ENCODE results near the gene KCNN1.
"Not testable (repeated sequence)": the region's sequence is repeated elsewhere in the genome, so short reads cannot be mapped to it uniquely, and the experiment has no call there.

Gene KCNN1

GRCh38 chr19:17966550-17967256, at the start of gene KCNN1:
TSS of gene KCNN1 (plus strand) at chr19:17967107. CDS start at chr19:17973889, 6,782 bp downstream.
- no peak for DNase-seq (ENCODE audit: low read depth)

GRCh38 chr19:17918151-17918550, 48.8 kb upstream of the KCNN1 start:
- not testable (repeated sequence) for DNase-seq (ENCODE audit: low read depth)

- DNase-seq (ENCODE audit: low read depth) = not testable (repeated sequence)
Measured at GRCh38 chr19:17919122-17919521, 47.8 kb upstream of the KCNN1 start.

DNA sequence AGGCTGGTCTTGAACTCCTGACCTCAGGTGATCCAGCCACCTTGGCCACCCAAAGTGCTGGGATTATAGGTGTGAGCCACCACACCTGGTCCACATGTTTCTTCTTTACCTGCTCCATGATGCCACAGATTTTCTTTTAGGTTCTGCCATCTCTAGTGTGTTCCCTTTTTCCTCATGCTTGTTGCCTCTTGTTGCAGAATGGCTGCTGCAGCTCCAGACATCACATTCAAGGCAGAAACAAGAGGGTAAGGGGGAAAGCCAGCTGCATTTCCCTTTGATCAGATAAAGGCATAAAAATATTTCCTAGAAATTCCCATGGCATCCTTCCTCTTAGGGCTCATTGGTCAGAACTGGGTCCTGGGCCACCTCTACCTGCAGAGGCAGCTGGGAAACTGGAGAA, 46.4 kb upstream of the KCNN1 start:
- DNase-seq (ENCODE audit: low read depth) = no peak

DNA sequence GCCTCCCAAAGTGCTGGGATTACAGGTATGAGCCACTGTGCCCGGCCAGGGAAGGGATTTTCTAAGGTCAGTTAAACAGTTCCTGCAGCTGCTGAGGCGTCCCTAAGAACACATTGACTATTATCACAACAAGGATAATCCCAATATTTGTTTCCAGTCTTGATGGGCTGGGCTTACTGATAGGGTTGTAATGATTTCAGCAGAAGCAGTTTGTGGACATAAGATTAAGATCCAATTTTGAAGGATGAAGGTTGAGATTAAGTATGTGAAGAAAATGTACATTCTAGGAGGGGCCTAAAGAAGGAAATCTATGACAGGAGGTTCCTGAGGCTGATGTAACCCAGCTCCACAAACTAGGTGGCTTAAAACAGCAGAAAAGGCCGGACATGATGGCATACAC, 44.8 kb upstream of the KCNN1 start:
- no peak for DNase-seq (ENCODE audit: low read depth)

GRCh38 chr19:17926044-17926443, 40.9 kb upstream of the KCNN1 start:
- no peak for DNase-seq (ENCODE audit: low read depth)

- DNase-seq (ENCODE audit: low read depth) = no peak
Measured at GRCh38 chr19:17929056-17929455, 37.9 kb upstream of the KCNN1 start.

- peak; percentile 8 for DNase-seq (ENCODE audit: low read depth)
Measured at GRCh38 chr19:17931532-17932191, 35.2 kb upstream of the KCNN1 start.

DNA sequence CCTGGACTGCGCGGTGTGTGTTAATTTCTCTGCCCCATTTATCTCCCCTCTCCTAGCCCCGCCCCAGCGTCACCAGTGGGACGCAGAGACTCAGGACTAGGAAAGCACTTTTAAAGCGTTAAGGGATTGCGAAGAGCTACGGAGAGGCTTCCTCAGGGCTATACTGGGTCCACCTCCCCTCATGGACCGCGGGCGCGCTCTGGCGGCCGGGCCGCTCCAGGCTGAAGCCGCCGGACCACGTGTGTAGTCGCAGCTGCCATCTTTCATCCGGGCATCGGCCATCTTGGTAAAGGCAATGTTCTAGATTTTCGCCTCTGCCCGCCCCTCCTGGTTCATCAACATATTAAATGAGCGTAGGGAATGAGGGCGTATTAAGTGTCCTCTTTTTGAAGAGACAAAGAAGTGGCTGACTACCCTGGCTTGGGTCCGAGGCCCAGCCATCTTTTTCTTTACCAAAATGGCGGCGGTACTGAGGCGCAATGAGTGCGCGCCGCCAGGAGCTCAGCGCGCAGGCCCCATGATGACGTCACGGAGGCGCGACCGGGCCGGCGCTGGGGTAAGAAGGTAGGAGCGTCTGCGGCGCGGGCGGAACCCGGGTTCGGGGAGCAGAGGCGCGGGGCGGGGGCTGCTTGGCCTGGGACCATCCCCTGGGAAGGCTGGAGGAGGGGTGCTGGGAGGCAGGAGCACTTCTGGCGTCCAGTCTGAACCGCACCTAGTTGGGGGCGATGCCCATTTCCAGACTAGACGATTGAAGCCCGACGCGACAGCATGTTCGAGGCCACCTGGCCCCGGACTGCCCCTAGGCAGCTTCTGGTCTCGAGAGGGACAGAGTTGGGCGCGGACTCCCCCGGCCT, 34.2 kb upstream of the KCNN1 start, which contains the start of gene CCDC124:
CCDC124 (plus strand) TSS at position 531 of the 854 bp plus-strand sequence. CDS start 3,406 bp downstream, outside the sequence.
- peak; percentile 91 for DNase-seq (ENCODE audit: low read depth)

DNA sequence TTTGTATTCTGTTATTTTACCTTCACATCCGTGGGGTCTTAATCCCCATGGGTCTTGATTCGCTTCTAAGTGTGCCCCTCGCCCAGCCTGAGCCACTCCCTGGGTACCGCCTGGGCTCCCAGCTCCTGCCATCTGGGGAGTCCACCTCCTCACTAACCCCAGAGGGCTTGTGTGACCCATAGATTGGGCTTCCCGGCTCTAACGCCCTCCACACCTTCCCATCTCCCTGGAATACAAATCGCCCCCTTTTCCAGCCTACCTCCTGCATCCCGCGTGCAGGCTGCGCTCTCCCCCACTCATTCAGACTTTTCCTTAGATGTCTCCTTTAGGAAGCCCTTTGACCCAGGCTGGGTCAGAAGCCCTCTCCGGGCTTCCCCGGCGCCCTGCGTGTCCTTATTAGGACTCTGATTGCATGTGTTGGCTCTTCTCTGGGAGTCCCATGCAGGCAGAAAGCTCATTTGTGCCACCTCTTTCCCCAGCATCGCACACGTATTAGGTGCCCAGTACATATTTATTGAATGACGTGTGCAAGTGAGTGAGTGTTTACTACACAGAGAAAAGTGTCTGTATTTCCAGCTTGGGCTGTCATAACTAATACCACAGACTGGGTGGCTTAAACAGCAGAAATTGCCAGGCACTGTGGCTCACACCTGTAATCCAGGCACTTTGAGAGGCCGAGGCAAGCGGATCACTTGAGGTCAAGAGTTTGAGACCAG, 33.3 kb upstream of the KCNN1 start:
- peak; percentile 67 for DNase-seq (ENCODE audit: low read depth)

DNA sequence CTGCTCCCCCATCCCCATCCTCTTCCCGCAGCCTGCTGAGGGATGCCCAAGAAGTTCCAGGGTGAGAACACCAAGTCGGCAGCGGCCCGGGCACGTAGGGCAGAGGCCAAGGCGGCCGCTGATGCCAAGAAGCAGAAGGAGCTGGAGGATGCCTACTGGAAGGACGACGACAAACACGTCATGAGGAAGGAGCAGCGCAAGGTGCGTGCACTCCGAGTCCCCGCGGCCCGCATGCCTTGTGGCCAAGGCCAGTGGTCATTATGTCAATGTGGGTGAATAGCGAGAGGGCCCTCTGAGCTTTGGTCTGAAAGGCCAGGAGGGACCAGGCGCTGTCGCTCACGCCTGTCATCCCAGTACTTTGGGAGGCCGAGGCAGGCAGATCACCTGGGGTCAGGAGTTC, 30.5 kb upstream of the KCNN1 start:
- no peak for DNase-seq (ENCODE audit: low read depth)

- no peak for DNase-seq (ENCODE audit: low read depth)
Measured at GRCh38 chr19:17937371-17937900, 29.5 kb upstream of the KCNN1 start.

- DNase-seq (ENCODE audit: low read depth) = peak; percentile 85
Measured at GRCh38 chr19:17938092-17938845, 28.6 kb upstream of the KCNN1 start.

GRCh38 chr19:17942181-17942580, 24.7 kb upstream of the KCNN1 start:
- no peak for DNase-seq (ENCODE audit: low read depth)

- no peak for DNase-seq (ENCODE audit: low read depth)
Measured at GRCh38 chr19:17942582-17943273, 24.2 kb upstream of the KCNN1 start.

DNA sequence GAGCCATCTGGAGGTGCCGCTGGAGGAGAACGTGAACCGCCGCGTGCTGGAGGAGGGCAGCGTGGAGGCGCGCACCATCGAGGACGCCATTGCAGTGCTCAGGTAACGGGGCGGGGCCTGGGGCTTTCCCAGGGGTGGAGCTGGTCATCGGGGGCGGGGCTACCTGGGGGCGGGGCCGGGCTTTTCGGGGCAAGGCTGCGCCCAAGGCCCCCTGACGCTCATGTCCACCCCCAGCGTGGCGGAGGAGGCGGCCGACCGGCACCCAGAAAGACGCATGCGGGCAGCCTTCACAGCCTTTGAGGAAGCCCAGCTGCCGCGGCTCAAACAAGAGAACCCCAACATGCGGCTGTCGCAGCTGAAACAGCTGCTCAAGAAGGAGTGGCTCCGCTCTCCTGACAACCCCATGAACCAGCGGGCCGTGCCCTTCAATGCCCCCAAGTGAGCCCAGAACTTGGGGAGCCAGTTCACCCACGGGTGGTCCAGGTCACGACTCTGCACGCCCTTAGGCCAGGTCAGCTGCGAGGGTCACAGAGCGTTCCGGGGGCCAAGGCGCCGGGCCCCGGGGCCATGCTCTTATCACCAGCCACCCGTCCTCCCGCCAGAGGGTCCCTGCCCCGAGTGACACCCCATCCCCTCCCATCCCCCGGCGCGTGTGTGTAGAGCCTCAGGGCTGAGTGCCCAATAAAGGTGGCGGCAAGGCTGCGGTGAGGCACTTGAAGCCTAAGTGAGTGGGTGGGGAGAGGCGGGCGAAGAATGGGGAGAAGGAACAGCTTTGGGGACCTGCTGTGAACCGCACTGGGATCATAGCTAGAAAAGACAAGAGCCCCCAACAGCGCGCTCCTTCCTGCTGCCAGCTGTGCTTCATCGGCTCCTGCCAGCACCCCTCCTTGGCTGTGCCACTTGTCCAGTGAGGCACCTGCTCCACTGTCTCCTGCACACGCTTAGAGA, 23.4 kb upstream of the KCNN1 start:
- no peak for DNase-seq (ENCODE audit: low read depth)

DNA sequence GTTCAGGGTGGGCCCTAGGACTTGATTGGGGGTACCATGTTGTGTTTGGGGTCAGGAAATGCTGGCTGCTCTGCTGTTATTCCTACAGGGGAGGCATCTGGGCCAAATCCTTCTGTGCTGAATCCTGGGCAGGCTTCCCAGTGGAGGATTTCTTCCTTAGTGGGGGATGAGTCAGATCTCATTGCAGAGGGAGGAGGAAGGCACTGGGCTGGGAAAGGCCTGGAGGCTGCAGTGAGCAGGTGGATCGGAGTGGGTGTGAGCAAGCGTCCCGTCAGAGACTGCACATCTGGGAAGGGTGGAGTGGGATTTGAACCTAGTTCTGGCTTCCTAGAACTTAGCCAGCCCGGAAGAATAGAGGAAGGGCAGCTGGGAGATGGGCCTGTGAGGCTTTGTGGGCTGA, 22.6 kb upstream of the KCNN1 start:
- peak; percentile 70 for DNase-seq (ENCODE audit: low read depth)

DNA sequence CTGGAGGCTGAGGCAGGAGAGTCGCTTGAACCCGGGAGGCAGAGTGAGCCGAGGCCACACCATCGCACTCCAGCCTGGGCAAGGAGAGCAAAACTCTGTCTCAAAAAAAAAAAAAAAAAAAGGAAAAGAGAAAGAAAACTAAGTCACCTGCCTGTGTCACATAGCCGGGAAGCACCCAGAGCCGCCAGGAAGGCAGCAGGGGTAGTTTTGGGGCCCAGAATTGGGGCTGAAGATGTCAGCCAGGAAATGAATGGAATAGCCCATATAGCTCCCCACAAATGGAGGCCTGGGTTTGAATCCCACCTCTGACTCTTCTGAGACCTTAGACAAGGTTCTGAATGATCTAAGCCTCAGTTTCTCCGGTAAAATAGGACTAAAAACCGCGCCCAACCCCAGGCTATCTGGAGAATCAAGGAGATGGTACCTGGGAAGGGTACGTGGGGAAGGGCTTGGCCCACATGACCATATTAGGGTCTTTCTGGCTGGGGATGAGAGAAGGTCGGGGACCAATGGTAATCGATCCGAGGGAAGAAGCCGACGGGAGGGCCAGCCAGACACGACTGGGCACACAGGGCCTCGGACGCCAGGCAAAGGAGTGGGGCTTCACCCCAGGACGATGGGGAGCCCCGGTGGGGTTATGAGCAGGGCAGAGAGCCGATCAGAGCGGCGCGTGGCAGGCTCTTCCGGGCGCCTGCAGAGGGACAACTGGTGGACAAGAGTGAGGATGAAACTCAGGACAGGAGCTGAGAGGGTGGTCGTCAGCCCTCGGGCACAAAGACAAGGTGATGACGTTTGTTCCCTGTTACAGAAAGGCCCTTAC, 19.7 kb upstream of the KCNN1 start:
- no peak for DNase-seq (ENCODE audit: low read depth)

Measured in iris pigment epithelial cell (primary cell).